Adrenal gland (tissue), 12 donors: Measurements from ENCODE around the gene TBC1D16. TPM values are rescaled to one million over a fixed set of nuclear protein-coding genes. Genes with fewer than 3 reads are reported as not detected.

Source experiments
- DNase-seq, 7 donors: peaks; one replicate each; pipeline ENCODE4 v3.0.0-alpha.2; 2019 to 2020
- H3K27ac ChIP-seq, 5 donors: fragments of 200-600 bp; sonication (generic) in 4 of 5; 1 replicate in 3 of 5; 2 replicates in 2 of 5; pipeline versions ENCODE4 v1.5.1 to v1.8.0; 2016 to 2020; ENCODE audit warnings: mild to moderate bottlenecking in 1 of 5
- H3K27me3 ChIP-seq: fragments of 200-600 bp; 2 replicates; pipeline ENCODE4 v1.8.0; 2021
- H3K36me3 ChIP-seq, 2 donors: fragments of 200-600 bp; replicated peaks in 1 of 2; 1 replicate in 1 of 2; 2 replicates in 1 of 2; pipeline versions ENCODE4 v1.5.1 to v1.8.0; 2018 to 2022
- H3K4me1 ChIP-seq, 2 donors: fragments of 200-600 bp; replicated peaks in 1 of 2; 1 replicate in 1 of 2; 2 replicates in 1 of 2; pipeline versions ENCODE4 v1.5.1 to v1.8.0; 2018 to 2021
- H3K4me3 ChIP-seq, 4 donors: fragments of 200-600 bp; sonication (generic) in 3 of 4; one replicate each; pipeline ENCODE4 v1.5.1; 2016 to 2018
- H3K9me3 ChIP-seq, 3 donors: fragments of 200-600 bp; sonication (generic) in 1 of 3; replicated peaks in 1 of 3; 1 replicate in 2 of 3; 2 replicates in 1 of 3; pipeline versions ENCODE4 v1.5.1 to v1.8.0; 2016 to 2021
- CTCF ChIP-seq, 6 experiments: fragments of 450-650 bp in 4 of 6; fragments of 200-600 bp in 2 of 6; sonication (generic) in 1 of 6; IDR thresholded peaks; 1 replicate in 5 of 6; 2 replicates in 1 of 6; pipeline versions ENCODE4 v1.5.1 to v1.8.0; 2016 to 2021; ENCODE audit warnings: antibody characterized with exemption in 6 of 6, mild to moderate bottlenecking in 2 of 6, moderate library complexity in 1 of 6
- POLR2A ChIP-seq, 2 donors: fragments of 450-650 bp; IDR thresholded peaks; one replicate each; pipeline ENCODE4 v1.6.1; 2017; ENCODE audit warnings: antibody characterized with exemption in 2 of 2, mild to moderate bottlenecking in 2 of 2, moderate library complexity in 1 of 2
- WGBS, 4 donors: extraction: QIAGEN DNeasy Blood & Tissue Kit in 2 of 4; methylation state at CpG; one replicate each; pipeline versions ENCODE4 v1.1.5 to v1.1.7; 2013 to 2017; 5-methylcytosine and 5-hydroxymethylcytosine counted together
- intact Hi-C, 2 donors: fragments of 100-400 bp; cut with DNase I; formaldehyde crosslinking; loops; one replicate each; pipeline versions ENCODE4 v1.14.1 to v1.15.0; 2022 to 2023
- polyA plus RNA-seq, 3 donors: library from polyadenylated mRNA; stranded (reverse); fragments of 200-250 nt in 2 of 3; fragments of 350-450 nt in 1 of 3; fragmentation: Illumina TruSeq in 1 of 3; extraction: RNeasy Lipid Tissue Mini Kit (QIAGEN cat#74804) in 1 of 3; gene quantifications; one replicate each; pipeline ENCODE4 v1.2.3, GENCODE V29; 2013 to 2014
- total RNA-seq, 9 donors: library from RNA; depleted of rRNA in 4 of 9; stranded (reverse); fragments of >200 nt in 4 of 9; fragments of 120-200 nt in 1 of 9; fragmentation: NEBNext Ultra II Directional in 1 of 9; extraction: Animal tissue kit (Norgen Biotek cat#: 25700) in 1 of 9; gene quantifications; one replicate each; pipeline versions ENCODE4 v1.1.0 to v1.2.4, GENCODE V29; 2013 to 2023
- donor health status: healthy with polysubstance abuse.
- donor health status: Bipolar disorder and iron deficiency.
- donor health status: DM: yes; HTN: yes; CAD: no.
- donor health status: DM: no; HTN: no; CAD: no.
- donor health status: DM: no; HTN: no; CAD: no.
- donor health status: DM: yes; HTN: yes; CAD: no.

TBC1D16 gene
- total and polyA plus RNA-seq, 12 donors, result 4.2 to 62.5 (median 29.5) TPM

GRCh38 chr17:80043963-80044362 is 8.3 kb upstream of the TBC1D16 start:
- intact Hi-C loops, result no loop called here

DNA sequence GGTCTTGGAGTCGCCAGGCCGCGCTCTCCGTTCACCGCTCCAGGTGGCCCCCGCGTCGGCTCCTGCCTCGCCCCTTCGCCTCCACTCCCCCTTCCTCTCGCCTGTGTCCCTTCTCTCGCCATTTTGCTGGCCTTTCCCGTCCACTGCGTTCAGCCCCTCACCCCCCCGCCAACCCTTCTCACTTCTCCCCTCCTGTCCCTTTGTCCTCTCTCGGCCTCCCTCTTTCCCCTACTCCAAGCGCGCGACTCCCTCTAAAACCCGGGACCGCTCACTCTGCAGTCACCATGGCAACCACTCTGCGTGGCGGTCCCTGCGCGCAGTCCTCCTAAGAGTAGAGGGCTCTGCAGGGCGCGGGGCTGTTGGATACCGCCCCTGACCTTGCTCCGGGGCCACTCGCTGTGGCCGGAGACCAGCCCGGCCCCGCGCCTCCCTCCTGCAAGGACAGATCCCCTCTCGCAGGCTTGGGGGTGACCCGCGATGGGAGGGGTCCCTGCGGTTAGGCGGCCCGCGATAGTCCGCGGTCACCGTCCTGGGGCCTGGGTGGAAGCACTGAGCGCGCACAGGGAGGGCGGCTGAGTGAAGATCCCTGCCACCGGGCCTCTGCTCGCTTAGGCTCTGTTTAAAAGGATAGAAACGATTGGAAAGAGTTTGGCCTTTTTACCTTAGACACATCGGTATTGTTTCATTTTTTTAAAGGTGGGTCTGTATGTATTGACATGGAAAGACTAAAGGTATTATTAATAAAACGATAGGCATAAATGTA is 1.2 kb upstream of the TBC1D16 start:
- H3K4me3 ChIP-seq, result peak overlapping the region in 3 of 4 donors; percentile 64 to 80 (median 72)
- peak overlapping the region in 4 of 5 donors; percentile 84 to 93 (median 87) for H3K27ac ChIP-seq
- TF ChIP-seq CTCF (IDR thresholded peaks at IDR 0.05) (no peak), POLR2A (IDR thresholded peaks at IDR 0.05) (no peak)
- no peaks in the 10 kb centered on the region for H3K9me3 ChIP-seq
- DNase-seq, result peak in 6 of 7 donors; percentile 48 to 72 (median 52)
- H3K36me3 ChIP-seq, result no peaks in the 10 kb centered on the region
- peaks cover 0 to 17% of the 10 kb centered on the region in 2 donors for H3K4me1 ChIP-seq
- intact Hi-C loops, result no loop called here
- H3K27me3 ChIP-seq, result no peaks in the 10 kb centered on the region
- WGBS, 4 donors, result 1 to 2% (median 1%) methylated on average over 31 to 52 of the region's 52 CpGs

More at GRCh38 chr17:80043963-80044362, 8.3 kb upstream of the TBC1D16 start:
- Histone ChIP-seq H3K27ac (no peak overlapping the region), H3K36me3 (no peaks in the 10 kb centered on the region), H3K4me1 (no peaks in the 10 kb centered on the region), H3K9me3 (no peaks in the 10 kb centered on the region), H3K4me3 (no peak overlapping the region), H3K27me3 (no peaks in the 10 kb centered on the region)
- 86 to 91% (median 89%) methylated on average over 6 of the region's 6 CpGs for WGBS, 4 donors
- no peak for DNase-seq
- TF ChIP-seq CTCF (IDR thresholded peaks at IDR 0.05) (no peak), POLR2A (IDR thresholded peaks at IDR 0.05) (no peak)

- peak; percentile 82 to 90 (median 87) for DNase-seq
- Histone ChIP-seq H3K4me3 (peak within 1 kb of the TSS in 3 of 4 donors; percentile 68 to 80 (median 72)), H3K36me3 (no peaks in the 10 kb centered on the region), H3K27ac (peak within 1 kb of the TSS; percentile 59 to 93 (median 85)), H3K27me3 (no peaks in the 10 kb centered on the region), H3K9me3 (no peaks in the 10 kb centered on the region), H3K4me1 (peaks cover 0 to 17% of the 10 kb centered on the region in 2 donors)
- TF ChIP-seq CTCF (IDR thresholded peaks at IDR 0.05) (no peak), POLR2A (IDR thresholded peaks at IDR 0.05) (peak in 1 of 2 donors; percentile 69)
- WGBS, 4 donors, result 0 to 1% (median 1%) methylated on average over 16 to 88 of the region's 89 CpGs
- intact Hi-C loops, result no loop called here
These were observed 454 bp upstream of the TBC1D16 start, which contains the start of gene CCDC40 for GRCh38 chr17:80035937-80036714. Gene CCDC40, plus strand, starts transcription at chr17:80036642. Its CDS starts 21 bp downstream, at chr17:80036663.
